AG20443 (cell line): Measurements from ENCODE around the gene PTGS1.
"Not testable (repeated sequence)": the region's sequence is repeated elsewhere in the genome, so short reads cannot be mapped to it uniquely, and the experiment has no call there.

ENCODE experiments used
- DNase-seq: peaks from one replicate; pipeline ENCODE4 v3.0.0; 2012; ENCODE audit warnings: low spot score, mixed read lengths

The PTGS1 gene

DNA sequence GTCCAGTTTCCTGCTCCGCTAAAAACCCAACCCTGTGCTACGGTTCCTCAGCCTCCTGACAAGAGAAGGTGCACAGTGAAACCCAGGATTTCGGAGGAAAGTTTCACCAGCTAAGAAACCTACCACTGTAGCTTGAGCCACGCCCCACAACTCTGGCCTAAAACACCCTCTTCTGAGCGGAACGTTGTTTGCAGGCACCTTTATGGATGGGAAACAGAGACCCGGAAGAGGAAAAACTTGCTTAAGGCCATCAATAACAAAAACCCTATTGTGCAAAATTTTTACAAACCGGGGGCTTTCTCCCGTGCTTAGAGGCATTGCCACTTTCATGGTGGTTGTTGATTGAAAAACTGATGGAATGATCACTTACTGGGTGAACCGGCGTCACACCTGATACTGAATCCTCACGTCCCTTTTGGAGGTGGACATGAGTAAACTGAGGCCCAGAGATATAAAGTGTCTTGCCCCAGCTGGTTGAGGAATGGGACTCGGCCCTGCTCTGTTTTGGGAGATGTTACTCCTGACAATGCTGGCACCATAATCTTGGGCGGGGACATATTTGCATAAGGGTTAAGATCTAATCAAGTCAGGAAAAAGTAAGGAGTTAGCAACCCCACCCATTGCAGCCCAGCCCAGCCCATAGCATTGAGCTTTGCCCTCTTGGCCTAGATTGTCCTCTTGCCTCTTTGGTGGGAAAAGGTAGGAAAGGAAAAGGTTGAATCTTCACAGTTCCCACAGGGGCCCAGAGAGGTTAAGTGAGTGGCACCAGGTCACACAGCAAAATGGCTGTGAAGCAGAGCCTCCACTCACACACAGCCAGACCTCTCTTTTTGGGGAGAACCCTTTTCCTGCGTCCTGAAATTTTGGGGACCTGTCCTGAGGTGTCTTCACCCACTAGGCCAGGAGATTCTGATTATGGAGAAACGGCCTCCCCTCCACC, 23.2 kb upstream of the PTGS1 start:
- peak; percentile 39 for DNase-seq

- DNase-seq = no peak
Measured at GRCh38 chr9:122348288-122348777, 22.5 kb upstream of the PTGS1 start.

GRCh38 chr9:122348791-122349190, 22.0 kb upstream of the PTGS1 start:
- no peak for DNase-seq

- DNase-seq = no peak
Measured at GRCh38 chr9:122349201-122349600, 21.6 kb upstream of the PTGS1 start.

GRCh38 chr9:122350577-122351355, 20.1 kb upstream of the PTGS1 start:
- peak; percentile 91 for DNase-seq

GRCh38 chr9:122354536-122355199, 16.2 kb upstream of the PTGS1 start:
- DNase-seq = no peak

- DNase-seq = no peak
Measured at GRCh38 chr9:122355336-122355875, 15.4 kb upstream of the PTGS1 start.

DNA sequence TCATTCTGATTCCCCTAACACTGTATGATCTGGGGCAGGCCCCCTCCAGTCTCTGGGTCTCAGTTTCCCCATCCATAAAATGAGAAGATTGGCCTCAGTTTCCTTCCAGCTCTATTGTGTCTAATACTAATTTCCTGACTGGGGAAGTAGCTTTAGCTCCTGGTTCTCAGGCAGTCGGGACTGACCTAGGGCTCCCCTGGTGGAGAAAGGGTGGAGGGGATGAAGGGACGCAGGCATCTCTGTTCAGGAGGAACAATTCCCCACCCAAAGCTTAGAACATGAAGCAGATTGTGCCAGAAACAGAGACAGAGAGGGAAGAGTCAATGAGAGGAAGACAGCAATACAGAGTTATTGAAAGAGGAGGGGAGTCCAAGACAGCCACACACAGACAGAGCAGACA, 14.2 kb upstream of the PTGS1 start:
- DNase-seq = no peak

GRCh38 chr9:122360891-122361290, 9.9 kb upstream of the PTGS1 start:
- peak; percentile 68 for DNase-seq

- DNase-seq = not testable (repeated sequence)
Measured at GRCh38 chr9:122363131-122363530, 7.7 kb upstream of the PTGS1 start.

DNA sequence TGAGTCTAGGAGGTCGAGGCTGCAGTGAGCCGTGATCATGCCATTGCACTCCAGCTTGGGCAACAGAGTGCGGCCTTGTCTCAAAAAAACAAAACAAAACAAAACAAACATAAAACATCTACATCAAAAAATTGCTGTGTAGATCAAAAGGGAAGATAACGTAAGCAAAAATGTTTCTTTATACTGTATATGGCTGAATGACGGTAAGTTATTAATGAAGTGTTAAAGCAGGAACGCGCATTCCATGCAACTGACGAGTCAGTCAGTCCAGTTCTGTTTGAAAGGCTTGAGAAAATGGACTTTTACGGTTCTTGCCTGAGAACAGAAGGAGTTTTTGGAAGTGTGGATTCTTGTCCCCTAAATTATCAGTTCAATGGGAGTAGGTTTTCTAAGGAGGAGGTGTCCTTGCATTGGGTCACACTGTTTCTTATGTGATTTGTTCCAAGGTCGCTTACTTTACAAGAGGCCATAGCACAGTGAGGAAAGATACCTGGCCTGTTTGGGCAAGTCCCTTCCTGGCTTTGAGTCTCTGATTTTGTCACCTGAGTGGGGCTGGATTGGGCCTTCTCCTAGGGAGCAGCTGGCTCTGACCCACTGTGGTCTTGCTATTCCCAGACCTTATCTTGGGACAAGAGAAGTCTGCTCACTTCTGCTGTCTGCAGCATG, 6.6 kb upstream of the PTGS1 start:
- DNase-seq = no peak

GRCh38 chr9:122364783-122365150, 6.1 kb upstream of the PTGS1 start:
- DNase-seq = peak; percentile 62

DNA sequence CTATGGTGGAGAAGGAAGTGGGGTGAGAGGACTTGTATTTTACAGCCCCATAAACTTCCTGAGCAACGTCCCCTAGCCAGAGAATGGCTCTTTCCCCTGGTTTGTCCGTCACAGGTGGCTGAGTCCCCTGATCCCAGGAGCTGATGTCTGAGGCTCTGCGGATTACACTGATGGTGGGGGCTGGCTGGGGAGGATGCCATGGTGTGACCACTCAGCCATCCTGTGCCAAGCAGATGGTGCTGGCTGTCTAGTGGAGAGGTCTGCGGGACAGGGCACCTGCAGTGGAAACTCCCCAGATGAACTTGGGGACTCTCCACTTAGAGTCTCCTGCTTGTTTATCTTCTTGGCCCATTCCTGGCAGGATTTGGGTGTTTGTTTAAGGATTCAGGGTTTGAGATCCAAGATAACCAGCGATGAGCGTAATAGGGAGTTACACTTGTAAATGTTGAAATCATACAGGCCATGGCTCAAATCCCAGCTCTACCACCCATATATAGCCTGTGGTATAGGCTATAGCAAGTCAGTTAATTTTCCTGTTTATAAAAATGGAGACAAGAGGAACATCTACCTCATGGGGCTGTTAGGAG, 4.7 kb upstream of the PTGS1 start:
- no peak for DNase-seq

- DNase-seq = no peak
Measured at GRCh38 chr9:122367065-122367464, 3.8 kb upstream of the PTGS1 start.

- DNase-seq = no peak
Measured at GRCh38 chr9:122367774-122368460, 2.9 kb upstream of the PTGS1 start.

GRCh38 chr9:122368642-122369041, 2.2 kb upstream of the PTGS1 start:
- DNase-seq = no peak

- DNase-seq = no peak
Measured at GRCh38 chr9:122370303-122370702, 521 bp upstream of the PTGS1 start.

- DNase-seq = no peak
Measured at GRCh38 chr9:122371846-122372245, 1.0 kb downstream of the PTGS1 start.

DNA sequence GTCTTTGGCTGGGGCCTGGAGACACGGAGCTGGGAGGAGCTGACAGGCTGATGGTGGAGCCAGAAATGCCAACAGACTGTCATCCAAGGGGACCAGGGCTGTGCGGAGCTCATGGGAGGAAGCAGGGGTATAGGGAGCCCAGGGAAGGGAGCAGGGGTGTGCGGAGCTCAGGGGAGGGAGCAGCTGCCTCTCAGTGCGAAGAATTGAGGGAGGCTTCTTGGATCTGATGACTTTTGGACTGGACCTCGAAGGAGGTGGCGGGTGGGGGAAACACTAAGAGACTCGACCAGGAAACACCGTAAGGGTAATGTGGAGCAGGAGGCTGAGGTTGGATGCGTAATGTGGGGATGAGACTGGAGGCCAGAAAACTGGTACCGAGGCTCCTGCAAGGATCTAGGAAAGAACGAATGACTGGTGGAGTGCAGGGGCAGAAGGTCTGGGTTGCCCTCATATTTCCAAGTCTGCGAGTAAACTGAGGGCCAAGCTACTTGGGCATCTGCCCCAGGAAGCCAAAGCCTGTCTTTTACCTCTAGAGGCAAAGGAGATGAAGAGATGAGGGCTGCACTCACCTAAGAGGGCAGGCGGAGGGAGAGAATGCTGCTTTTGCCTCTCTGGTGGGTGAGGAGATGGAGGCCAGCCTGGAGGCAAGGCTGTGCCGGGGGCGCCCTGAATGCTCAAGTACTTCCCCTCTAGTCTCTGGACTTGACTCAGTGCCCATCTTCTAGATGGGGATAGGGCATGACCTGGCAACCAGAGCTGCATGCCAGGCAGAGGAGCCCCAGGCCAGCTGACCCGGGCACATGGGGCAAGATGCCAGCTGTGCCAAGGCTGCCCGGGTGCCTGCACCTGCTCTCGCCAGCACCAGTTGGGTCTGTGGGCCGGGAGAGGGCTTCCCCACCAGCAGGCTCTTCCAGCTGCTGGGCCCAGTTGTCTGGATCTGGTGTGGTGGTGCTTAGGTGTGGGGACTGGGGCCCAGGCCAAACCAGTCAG, 2.3 kb downstream of the PTGS1 start:
- no peak for DNase-seq
